T47D (cell line): ENCODE results near the gene BNC1.

Source experiments
- DNase-seq, 2 experiments: peaks; one replicate each; pipeline versions ENCODE4 v3.0.0 to v3.0.0-alpha.2; 2011 to 2012; ENCODE audit warnings: low read depth in 1 of 2, low spot score in 1 of 2
- JUND ChIP-seq: IDR thresholded peaks from 2 replicates; pipeline ENCODE4 v1.6.1; 2012; ENCODE audit warnings: low read depth
- in situ Hi-C: cut with HindIII; loops from 2 replicates; pipeline ENCODE4 v1.10.0; 2016; ENCODE audit warnings: low sequenced_read_pairs, low pct_unique_long_range_greater_than_20kb

The BNC1 gene

GRCh38 chr15:83284559-83285283, at the start of gene BNC1:
TSS of gene BNC1 (minus strand) at chr15:83284664. CDS start at chr15:83284628, 36 bp downstream.
- TF ChIP-seq JUND, result no peak
- DNase-seq, result no peak
- in situ Hi-C loops, result no loop called here

- TF ChIP-seq JUND, result no peak
- in situ Hi-C loops, result no loop called here
- no peak for DNase-seq
Observed at GRCh38 chr15:83327041-83327440, 42.6 kb upstream of the BNC1 start.

- in situ Hi-C loops, result no loop called here
- no peak for TF ChIP-seq JUND
- no peak for DNase-seq
Observed at GRCh38 chr15:83324799-83325198, 40.3 kb upstream of the BNC1 start.

GRCh38 chr15:83323296-83323711, 38.8 kb upstream of the BNC1 start:
- no peak for DNase-seq
- no peak for TF ChIP-seq JUND
- in situ Hi-C loops, result no loop called here

GRCh38 chr15:83322691-83323090, 38.2 kb upstream of the BNC1 start:
- TF ChIP-seq JUND, result no peak
- DNase-seq, result no peak
- in situ Hi-C loops, result no loop called here

GRCh38 chr15:83322061-83322460, 37.6 kb upstream of the BNC1 start:
- TF ChIP-seq JUND, result no peak
- in situ Hi-C loops, result no loop called here
- no peak for DNase-seq

- no peak for DNase-seq
- no peak for TF ChIP-seq JUND
- in situ Hi-C loops, result no loop called here
Observed at GRCh38 chr15:83320844-83321243, 36.4 kb upstream of the BNC1 start.

GRCh38 chr15:83320404-83320803, 35.9 kb upstream of the BNC1 start:
- in situ Hi-C loops, result no loop called here
- no peak for TF ChIP-seq JUND
- no peak for DNase-seq

GRCh38 chr15:83319771-83320170, 35.3 kb upstream of the BNC1 start:
- TF ChIP-seq JUND, result no peak
- in situ Hi-C loops, result no loop called here
- DNase-seq, result no peak

GRCh38 chr15:83318861-83319415, 34.5 kb upstream of the BNC1 start:
- in situ Hi-C loops, result no loop called here
- no peak for DNase-seq
- TF ChIP-seq JUND, result no peak

- in situ Hi-C loops, result no loop called here
- no peak for TF ChIP-seq JUND
- no peak for DNase-seq
Observed at GRCh38 chr15:83318036-83318435, 33.6 kb upstream of the BNC1 start.

GRCh38 chr15:83312071-83312470, 27.6 kb upstream of the BNC1 start:
- no peak for DNase-seq
- no peak for TF ChIP-seq JUND

GRCh38 chr15:83310521-83311456, 26.3 kb upstream of the BNC1 start:
- TF ChIP-seq JUND, result no peak
- no peak for DNase-seq
- in situ Hi-C loops, result no loop called here

More at GRCh38 chr15:83312071-83312470, 27.6 kb upstream of the BNC1 start:
- in situ Hi-C loops, result no loop called here
